Activated B cell treated with CpG ODN at 0.5 μM for 24 hours (primary cell): ENCODE data around the gene HERC3. TPM values are rescaled to one million over a fixed set of nuclear protein-coding genes. Genes with fewer than 3 reads are reported as not detected.

Experiments
- ATAC-seq: fragments of 200-7000 bp; cut with Tn5 transposase; one replicate; pipeline ENCODE4 v1.10.0; 2021; ENCODE audit warnings: low read depth, mild to moderate bottlenecking, moderate library complexity
- CTCF ChIA-PET: fragments of 350-600 bp; sonication (Branson Sonifier 250); formaldehyde crosslinking; loops from one replicate; lab custom pipeline; 2021; ENCODE audit warnings: antibody characterized with exemption; lab: Charles Lee
- POLR2A ChIA-PET: fragments of 350-600 bp; sonication (Branson Sonifier 250); formaldehyde crosslinking; loops from one replicate; lab custom pipeline; 2021; ENCODE audit warnings: antibody characterized with exemption; lab: Charles Lee
- DNase-seq: peaks from one replicate; pipeline ENCODE4 v3.0.0; 2022
- H3K27ac Mint-ChIP-seq: one replicate; pipeline ENCODE4 v1.8.0; 2020; ENCODE audit warnings: mixed read lengths
- H3K27me3 Mint-ChIP-seq: one replicate; pipeline ENCODE4 v1.8.0; 2021; ENCODE audit warnings: mixed read lengths
- H3K36me3 Mint-ChIP-seq: one replicate; pipeline ENCODE4 v1.8.0; 2021; ENCODE audit warnings: low read depth, mixed read lengths
- H3K4me1 Mint-ChIP-seq: one replicate; pipeline ENCODE4 v1.8.0; 2021; ENCODE audit warnings: mixed read lengths
- H3K4me3 Mint-ChIP-seq: one replicate; pipeline ENCODE4 v1.8.0; 2020; ENCODE audit warnings: mild to moderate bottlenecking, mixed read lengths
- H3K9me3 Mint-ChIP-seq: one replicate; pipeline ENCODE4 v1.8.0; 2020; ENCODE audit warnings: mixed read lengths
- intact Hi-C: fragments of 100-400 bp; cut with micrococcal nuclease; formaldehyde crosslinking; loops from one replicate; pipeline ENCODE4 v1.15.1; 2024
- total RNA-seq: library from RNA; stranded (reverse); gene quantifications from 2 replicates; pipeline ENCODE4 v1.2.3, GENCODE V29; 2022
- TF ChIP-seq, protein P1 (sequence below): fragments of 200-600 bp; IDR thresholded peaks from one replicate; pipeline ENCODE4 v1.8.0; 2022; ENCODE audit warnings: antibody characterized with exemption, mild to moderate bottlenecking

The HERC3 gene
- total RNA-seq, 1 donor from 2014 or later: 27.5 TPM

DNA sequence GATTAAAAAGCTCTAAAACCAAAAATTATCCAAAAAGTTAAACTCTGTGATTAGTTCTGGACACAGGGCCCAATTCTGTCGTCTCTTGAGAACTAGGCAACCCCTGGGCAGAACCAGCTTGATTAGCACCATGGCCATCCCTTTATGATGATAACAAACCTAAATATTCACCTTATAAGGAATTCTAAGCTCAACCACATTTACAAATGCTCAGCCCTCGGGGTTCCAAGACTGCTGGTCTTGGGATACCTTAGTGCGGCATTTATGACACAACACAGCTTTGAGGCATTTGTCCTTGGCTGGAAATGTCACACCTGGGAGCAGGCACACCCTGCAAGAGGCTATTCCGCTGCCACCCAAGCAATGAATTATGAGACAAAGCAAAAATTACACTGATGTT is 132.9 kb downstream of the HERC3 start:
- intact Hi-C loops: no loop called here
- TF ChIP-seq, protein P1, sequence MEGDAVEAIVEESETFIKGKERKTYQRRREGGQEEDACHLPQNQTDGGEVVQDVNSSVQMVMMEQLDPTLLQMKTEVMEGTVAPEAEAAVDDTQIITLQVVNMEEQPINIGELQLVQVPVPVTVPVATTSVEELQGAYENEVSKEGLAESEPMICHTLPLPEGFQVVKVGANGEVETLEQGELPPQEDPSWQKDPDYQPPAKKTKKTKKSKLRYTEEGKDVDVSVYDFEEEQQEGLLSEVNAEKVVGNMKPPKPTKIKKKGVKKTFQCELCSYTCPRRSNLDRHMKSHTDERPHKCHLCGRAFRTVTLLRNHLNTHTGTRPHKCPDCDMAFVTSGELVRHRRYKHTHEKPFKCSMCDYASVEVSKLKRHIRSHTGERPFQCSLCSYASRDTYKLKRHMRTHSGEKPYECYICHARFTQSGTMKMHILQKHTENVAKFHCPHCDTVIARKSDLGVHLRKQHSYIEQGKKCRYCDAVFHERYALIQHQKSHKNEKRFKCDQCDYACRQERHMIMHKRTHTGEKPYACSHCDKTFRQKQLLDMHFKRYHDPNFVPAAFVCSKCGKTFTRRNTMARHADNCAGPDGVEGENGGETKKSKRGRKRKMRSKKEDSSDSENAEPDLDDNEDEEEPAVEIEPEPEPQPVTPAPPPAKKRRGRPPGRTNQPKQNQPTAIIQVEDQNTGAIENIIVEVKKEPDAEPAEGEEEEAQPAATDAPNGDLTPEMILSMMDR: no peak
- Mint-ChIP-seq H3K27ac (no peak overlapping the region), H3K4me3 (no peak overlapping the region), H3K4me1 (no peaks in the 10 kb centered on the region), H3K27me3 (no peaks in the 10 kb centered on the region), H3K36me3 (peaks cover 74% of the 10 kb centered on the region), H3K9me3 (no peaks in the 10 kb centered on the region)
- no peak for ATAC-seq
- ChIA-PET CTCF (interaction anchor here (0.7 kb wide), 1 partner anchor 52 kb away, joined by 3 read pairs; no protein-coding TSS in a partner anchor), POLR2A (no interaction called here)
- no peak for DNase-seq

DNA sequence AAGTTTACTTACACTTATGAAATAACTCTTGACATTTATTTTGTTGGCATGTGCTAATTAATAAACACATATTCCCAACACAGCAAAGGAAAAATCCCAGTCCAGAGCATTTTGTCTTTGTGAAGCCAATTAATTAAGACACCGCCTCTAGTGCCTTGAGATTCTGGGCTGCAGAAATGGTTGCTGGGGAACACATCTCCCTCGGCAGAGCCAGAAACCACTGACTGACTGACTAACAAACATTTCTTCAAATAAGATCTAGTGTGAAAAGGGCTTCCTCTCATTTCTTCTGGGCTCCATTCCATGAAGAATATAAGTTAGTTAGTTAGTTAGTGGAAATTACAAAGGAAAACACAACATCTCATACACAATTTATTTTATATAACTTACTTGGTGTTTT is 133.7 kb downstream of the HERC3 start:
- ChIA-PET POLR2A (no interaction called here), CTCF (no interaction called here)
- ATAC-seq: no peak
- TF ChIP-seq, protein P1: no peak
- H3K36me3 Mint-ChIP-seq: peaks cover 68% of the 10 kb centered on the region
- no peak overlapping the region for H3K4me3 Mint-ChIP-seq
- intact Hi-C loops: no loop called here
- H3K27ac Mint-ChIP-seq: no peak overlapping the region
- no peaks in the 10 kb centered on the region for H3K4me1 Mint-ChIP-seq
- H3K9me3 Mint-ChIP-seq: no peaks in the 10 kb centered on the region
- no peak for DNase-seq
- H3K27me3 Mint-ChIP-seq: no peaks in the 10 kb centered on the region

DNA sequence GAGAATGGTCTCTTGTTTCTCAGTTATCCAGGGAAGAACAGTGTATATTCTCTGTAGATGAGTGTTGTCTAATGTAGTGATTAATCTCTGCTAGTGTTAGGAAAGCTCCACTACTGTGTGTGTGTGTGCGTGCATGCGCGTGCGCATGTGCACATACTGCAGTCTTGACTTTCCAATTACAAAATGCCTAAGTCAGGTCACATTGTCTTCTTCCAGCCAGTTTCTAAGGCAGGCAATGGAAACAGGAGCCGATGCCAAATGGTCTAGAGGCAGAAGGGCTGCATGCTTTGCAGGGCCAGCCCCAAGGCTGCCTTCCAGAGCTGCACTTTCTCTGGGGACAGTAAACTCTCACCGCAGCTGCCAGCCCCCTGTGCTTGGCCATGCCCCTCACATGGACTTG is 135.9 kb downstream of the HERC3 start:
- no peak for DNase-seq
- peaks cover 48% of the 10 kb centered on the region for H3K36me3 Mint-ChIP-seq
- CTCF ChIA-PET: no interaction called here
- H3K4me1 Mint-ChIP-seq: no peaks in the 10 kb centered on the region
- TF ChIP-seq, protein P1: no peak
- no peak overlapping the region for H3K4me3 Mint-ChIP-seq
- no peaks in the 10 kb centered on the region for H3K27me3 Mint-ChIP-seq
- POLR2A ChIA-PET: no interaction called here
- no peak for ATAC-seq
- no peaks in the 10 kb centered on the region for H3K9me3 Mint-ChIP-seq
- no peak overlapping the region for H3K27ac Mint-ChIP-seq
- intact Hi-C loops: no loop called here

DNA sequence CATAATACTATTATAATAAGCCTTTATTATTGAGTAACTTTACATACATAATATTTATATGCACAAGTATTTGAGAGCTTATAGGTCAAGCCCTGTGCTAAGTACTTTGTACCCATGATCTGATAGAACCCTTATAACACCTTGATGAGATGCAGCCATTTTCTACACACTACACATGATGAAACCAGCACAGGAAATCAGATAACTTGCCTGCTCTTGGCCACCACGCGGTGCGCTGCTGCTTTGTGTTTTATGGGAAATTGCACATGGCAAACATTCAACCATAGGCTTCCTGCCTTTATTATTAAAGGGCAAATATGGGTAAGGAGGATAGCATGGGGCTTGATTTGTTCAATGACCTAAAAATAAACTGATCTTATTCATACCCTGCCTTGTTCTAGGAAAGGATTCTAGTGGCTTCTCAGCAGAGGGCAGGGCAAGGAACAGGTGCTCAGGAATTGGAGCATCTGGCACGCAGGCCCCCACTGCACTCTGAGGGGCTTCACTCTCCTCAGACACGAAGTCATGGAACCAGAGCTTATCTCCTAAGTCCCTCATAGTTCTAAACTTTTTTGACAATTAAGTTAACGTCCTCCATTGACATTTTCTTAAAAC is 137.0 kb downstream of the HERC3 start:
- ChIA-PET CTCF (no interaction called here), POLR2A (no interaction called here)
- TF ChIP-seq, protein P1: no peak
- peaks cover 39% of the 10 kb centered on the region for H3K36me3 Mint-ChIP-seq
- H3K27me3 Mint-ChIP-seq: no peaks in the 10 kb centered on the region
- intact Hi-C loops: no loop called here
- no peak overlapping the region for H3K4me3 Mint-ChIP-seq
- DNase-seq (no peak), ATAC-seq (no peak)
- H3K27ac Mint-ChIP-seq: no peak overlapping the region
- no peaks in the 10 kb centered on the region for H3K4me1 Mint-ChIP-seq
- no peaks in the 10 kb centered on the region for H3K9me3 Mint-ChIP-seq

DNA sequence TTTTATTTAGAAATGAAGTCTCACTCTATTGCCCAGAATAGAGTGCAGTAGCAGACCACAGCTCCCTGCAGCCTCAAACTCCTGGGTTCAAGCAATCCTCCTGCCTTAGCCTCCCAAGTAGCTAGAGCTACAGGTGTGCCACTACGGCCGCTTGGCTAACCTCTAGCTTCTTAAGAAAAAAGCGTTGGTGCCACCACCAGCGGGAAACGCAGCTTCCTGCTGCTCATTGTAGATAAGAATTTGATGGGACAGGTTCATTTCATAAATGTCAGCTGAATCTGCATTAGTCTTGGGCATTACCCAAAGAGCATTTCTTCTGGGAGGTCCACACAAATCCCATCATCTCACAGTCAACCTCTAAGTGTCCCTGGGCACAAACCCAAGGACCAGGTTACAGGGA is 138.5 kb downstream of the HERC3 start:
- no peak for ATAC-seq
- CTCF ChIA-PET: no interaction called here

More for the DNA sequence above, 138.5 kb downstream of the HERC3 start:
- Mint-ChIP-seq H3K9me3 (no peaks in the 10 kb centered on the region), H3K27me3 (no peaks in the 10 kb centered on the region), H3K4me3 (no peak overlapping the region), H3K36me3 (peaks cover 29% of the 10 kb centered on the region), H3K27ac (no peak overlapping the region), H3K4me1 (no peaks in the 10 kb centered on the region)
- no peak for DNase-seq
- intact Hi-C loops: no loop called here
- POLR2A ChIA-PET: no interaction called here
- TF ChIP-seq, protein P1: no peak
